ENCODE results near the gene MT1X.
"Not testable (repeated sequence)": the region's sequence is repeated elsewhere in the genome, so short reads cannot be mapped to it uniquely, and the experiment has no call there.

- not testable (repeated sequence) for TF ChIP-seq EZH2phosphoT487 (IDR thresholded peaks at IDR 0.05; ENCODE audit: insufficient read depth, low read depth); EZH2 (IDR thresholded peaks at IDR 0.05; ENCODE audit: insufficient read depth, poor library complexity, severe bottlenecking)
Measured at GRCh38 chr16:56717532-56717931, 35.3 kb downstream of the MT1X start.

Measured in GM23248 (cell line).